GM19455 (cell line): ENCODE data around the gene YPEL4.

Experiments used
- ATAC-seq: cut with Tn5 transposase; IDR thresholded peaks from one replicate; pipeline ENCODE4 v1.9.1; 2021; ENCODE audit not compliant: unreplicated experiment

The YPEL4 gene

DNA sequence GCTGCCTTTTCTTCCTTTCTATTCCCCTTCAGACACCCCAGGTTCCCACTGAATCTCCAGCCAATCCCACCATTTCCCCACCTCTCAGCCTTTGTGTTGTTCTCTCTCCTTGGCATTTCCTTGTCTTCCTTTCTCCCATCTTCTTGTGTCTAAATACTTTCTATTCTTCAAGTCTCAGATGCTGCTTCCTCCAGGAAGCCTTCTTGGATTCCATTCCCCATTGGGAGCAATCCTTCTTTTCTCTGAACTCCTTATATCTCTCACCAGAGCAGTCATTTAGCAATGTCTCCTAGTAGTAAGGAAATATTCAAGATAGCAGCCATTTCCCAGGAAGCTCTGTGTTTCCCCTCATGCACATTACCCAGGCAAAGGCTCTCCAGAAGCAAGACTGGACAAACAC, 15.4 kb downstream of the YPEL4 start:
- ATAC-seq = no peak

DNA sequence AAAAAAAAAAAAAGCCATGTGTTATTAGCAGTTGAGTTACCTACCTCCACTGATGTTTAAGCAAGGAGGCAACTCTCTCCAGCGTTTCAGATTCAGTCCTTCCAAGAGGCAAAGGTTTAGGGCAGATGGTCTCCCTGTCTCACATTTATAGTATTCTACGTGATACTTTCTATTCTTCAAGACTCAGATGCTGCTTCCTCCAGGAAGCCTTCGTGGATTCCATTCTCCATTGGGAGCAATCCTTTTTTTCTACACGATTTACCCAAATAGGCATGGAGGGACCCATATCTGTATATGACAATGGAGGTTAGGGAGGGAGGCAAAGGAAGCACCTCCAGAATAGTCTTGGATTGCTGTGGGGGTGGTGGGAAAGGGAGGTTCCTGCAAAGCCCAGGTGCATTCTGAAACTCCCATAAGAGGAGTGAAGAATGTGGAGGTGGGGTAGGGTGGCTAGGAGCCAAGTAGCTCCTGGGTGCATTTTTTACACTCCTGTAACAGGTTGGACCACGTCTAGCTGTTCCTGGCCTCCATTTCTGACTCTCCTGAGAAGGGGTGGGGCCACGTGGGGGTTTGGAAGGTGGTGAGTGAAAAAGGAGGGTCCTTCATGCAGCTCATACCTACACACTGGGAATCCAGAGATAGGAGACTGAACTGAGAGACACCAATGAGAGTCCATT, 16.2 kb downstream of the YPEL4 start:
- no peak for ATAC-seq

DNA sequence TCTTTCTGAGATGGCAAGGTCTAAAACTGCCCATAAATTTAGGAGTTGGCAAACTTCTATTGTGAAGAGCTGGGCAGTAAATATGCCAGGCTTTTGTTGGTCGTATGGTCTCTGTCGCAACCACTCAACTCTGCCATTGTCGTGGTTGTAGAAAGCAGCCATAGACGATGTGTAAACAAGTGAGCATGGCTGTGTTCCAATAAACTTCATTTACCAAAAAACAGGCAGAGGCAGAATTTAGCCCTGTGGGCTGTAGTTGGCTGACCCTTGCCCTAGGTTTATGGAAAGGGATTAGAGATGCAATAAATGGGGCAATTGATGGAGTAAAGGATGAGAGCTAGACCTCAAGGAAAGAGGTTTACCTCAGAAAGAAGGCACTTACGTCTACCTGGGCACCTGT, 17.6 kb downstream of the YPEL4 start:
- ATAC-seq = no peak

DNA sequence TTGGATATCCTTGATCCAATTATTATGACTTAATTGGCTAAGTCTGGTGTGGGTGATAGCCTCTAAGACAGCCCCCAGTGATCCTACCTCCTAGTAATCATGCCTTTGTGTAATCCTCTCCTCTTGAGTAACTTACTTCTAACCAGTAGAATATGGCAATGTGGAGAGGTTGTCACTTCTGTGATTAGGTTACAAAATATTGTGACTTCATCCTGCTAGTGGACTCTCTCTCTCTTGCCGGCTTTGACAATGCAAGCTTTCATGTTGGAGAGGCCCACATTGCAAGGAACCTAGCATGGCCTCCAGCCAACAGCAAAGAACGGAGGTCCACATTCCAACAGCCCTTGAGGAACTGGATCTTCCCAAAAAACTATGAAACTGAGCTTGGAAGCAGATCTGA, 19.5 kb downstream of the YPEL4 start:
- ATAC-seq = no peak

DNA sequence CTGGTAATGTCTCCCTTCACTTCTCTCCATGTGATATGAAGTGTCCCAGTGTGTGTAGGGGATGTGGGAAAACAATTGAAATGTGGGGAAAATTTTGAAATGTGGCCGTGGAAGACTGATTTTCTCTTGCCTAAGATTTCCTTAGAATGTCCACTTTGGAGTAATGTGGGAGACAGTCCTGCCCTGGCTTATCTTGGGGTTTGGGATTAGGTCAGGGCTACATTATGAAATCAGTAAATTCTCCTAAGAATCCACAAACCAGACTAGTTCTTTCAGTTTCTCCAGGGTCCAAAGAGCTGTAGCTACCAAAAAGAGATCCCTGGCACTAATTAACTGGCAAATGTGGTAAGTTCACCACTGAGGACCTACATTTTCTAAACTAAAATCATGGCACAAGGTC, 22.8 kb downstream of the YPEL4 start:
- no peak for ATAC-seq

DNA sequence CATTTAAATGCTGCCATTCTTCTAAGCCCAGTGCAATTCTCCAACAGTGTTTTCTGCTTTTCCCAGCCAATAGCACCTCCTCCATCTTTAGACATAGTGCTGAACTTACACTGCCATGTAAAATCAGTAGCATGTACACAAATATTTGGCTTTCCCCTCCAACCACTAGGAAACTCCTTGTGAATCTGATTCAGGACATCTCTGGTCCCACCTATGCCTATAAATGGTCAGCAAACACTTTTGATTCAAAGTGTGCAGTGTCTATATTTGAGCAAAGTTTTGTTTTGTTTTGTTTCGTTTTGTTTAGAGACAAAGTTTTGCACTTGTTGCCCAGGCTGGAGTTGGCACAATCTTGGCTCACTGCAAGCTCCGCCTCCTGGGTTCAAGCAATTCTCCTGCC, 24.8 kb downstream of the YPEL4 start:
- no peak for ATAC-seq

DNA sequence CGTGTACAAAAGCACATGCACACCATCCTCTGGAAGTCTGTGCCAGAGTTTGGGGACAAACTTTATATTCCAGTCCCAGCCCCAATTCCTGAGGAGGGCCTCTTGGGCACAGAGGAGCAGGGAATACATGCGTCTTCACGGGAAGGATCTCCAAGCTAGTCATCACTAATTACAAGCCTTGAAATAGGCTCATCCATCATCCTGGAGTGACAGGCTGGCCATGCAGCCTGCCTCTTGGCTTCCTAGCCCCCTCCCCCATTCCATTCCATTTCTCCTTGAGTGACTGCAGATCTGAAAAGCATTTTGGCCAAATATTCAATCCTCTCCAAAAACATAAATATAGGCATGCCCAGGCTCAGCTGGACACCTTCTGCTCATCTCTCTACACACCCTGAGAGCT, 27.4 kb downstream of the YPEL4 start:
- no peak for ATAC-seq

DNA sequence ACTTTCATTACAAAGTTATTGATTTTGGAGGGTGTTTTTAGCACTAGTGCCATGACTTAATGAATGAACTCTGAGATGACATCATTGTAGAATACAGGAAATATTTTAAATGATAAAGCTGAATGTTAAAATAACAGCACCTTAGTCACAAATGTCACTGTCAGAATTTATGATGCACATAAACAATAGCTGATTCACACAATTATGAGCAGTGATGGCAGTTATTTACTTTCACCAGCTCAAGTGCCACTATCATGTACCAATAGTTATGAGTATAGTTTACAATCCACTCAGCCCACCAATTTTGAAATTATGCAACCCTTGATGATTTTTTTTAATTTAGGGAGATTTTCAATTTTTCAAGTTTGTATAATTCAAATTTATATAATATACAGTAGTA, 29.2 kb downstream of the YPEL4 start:
- ATAC-seq = no peak

DNA sequence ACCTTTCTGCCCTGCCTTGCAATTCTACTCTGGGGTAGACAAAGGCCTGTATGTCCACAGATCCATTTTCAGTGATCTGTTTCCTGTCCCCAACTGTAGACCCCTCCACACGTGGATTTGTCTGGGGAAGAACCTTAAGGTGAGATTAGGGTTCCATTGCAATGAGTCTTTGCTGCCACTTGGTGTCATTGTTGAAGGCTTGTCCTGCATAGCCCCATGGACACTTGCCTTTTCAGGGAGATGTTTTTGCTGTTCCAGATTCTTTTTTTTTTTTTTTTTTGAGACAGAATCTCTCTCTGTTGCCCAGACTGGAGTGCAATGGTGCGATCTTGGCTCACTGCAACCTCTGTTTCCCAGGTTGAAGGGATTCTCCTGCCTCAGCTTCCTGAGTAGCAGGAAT, 30.4 kb downstream of the YPEL4 start:
- no peak for ATAC-seq

DNA sequence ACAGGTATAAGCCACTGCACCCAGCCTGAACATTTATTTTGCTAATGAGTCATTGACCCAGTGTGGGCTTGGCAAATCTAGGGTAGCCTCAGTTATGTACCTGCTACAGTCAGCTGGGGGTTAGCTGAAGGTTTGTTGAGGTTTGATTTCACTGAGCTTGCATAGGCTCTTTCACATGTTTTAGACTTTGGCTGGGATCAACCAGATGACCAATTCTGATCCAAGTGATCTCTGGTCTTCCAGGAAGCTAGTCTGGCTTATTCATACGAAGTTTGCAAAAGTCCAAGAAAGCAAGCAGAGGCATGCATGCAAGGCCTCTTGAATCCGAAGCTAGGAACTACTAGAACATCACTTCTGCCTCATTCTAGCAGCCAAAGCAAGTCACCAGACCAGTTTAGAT, 31.3 kb downstream of the YPEL4 start:
- no peak for ATAC-seq

DNA sequence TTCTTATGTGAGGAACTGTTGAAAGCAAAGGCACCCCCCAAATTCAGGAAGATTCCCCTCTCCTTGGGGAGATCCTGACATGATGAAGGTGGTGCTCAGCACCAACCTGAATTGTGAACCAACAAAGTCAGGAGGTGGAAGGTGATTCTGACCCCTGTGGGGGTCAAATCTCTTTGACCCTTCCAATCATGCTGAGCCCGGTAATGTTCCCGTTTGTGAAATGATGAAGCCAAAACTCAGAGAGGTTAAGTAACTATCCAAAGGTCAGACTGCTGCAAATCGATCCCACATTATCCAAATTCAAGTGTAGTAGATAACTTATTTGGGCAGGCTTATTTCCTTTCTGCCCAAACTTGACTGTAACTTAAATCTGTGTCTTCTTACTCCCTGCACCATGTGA, 33.1 kb downstream of the YPEL4 start:
- no peak for ATAC-seq

DNA sequence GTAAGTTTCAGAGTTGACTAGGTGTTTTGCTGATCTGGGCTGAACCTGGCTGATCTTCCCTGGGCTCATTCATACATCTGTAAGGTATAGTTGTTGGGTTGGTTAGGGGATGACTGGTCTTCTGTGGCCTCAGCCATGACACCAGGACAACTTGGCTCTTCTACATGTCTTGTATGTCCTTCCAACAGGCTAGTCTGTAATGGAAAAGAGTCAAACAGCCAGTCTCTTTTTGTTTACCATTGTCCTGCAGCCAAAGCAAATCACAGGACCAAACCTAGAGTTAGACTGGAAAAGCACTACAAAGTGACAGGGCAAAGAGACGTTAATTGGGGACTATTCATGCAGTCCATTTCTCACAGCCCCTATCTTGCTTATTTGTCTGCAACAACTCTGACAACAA, 34.4 kb downstream of the YPEL4 start:
- ATAC-seq = no peak

DNA sequence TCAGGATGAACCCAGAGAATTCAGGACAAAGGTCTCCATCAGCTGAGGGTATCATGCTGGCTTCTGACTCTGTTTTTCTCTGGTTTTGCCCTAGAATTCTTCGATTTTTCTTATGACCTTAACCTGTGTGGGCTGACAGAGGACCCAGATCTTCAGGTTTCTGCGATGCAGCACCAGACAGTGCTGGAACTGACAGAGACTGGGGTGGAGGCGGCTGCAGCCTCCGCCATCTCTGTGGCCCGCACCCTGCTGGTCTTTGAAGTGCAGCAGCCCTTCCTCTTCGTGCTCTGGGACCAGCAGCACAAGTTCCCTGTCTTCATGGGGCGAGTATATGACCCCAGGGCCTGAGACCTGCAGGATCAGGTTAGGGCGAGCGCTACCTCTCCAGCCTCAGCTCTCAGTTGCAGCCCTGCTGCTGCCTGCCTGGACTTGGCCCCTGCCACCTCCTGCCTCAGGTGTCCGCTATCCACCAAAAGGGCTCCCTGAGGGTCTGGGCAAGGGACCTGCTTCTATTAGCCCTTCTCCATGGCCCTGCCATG, 35.4 kb downstream of the YPEL4 start:
- no peak for ATAC-seq

DNA sequence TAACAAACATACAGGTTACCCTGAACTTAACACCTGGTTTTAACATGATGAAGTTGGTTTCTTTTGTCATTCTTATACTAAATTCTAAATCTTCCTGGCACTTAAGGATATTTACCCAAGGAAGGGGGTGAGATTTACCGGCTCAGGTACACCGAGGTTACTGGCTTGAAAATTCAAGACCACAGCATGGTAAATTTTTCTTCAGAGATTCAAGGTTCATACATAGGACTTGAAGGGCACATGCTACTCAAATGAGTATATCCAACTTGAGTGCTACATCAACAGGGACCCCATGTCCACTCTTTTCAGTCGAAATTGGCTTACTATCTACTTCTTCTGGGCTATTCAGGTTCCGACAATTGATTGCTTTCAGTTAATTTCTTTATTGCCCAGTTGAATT, 39.5 kb downstream of the YPEL4 start:
- ATAC-seq = no peak

DNA sequence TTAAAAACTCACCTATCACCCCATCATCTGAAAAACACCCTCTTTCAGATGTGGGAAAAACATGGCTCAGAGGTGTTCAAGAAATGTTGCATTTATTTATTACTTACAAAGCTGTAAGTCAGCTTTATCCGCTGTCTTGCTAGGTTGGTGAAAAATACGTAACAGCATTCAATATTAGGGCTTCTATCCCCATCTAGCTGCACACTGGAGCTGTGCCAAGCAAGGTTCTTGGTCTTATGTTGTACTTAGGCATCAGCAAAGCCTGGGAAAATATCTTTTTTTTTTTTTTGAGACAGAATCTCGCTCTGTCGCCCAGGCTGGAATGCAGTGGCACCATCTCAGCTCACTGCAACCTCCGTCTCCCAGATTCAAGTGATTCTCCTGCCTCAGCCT, 44.7 kb downstream of the YPEL4 start:
- ATAC-seq = no peak

DNA sequence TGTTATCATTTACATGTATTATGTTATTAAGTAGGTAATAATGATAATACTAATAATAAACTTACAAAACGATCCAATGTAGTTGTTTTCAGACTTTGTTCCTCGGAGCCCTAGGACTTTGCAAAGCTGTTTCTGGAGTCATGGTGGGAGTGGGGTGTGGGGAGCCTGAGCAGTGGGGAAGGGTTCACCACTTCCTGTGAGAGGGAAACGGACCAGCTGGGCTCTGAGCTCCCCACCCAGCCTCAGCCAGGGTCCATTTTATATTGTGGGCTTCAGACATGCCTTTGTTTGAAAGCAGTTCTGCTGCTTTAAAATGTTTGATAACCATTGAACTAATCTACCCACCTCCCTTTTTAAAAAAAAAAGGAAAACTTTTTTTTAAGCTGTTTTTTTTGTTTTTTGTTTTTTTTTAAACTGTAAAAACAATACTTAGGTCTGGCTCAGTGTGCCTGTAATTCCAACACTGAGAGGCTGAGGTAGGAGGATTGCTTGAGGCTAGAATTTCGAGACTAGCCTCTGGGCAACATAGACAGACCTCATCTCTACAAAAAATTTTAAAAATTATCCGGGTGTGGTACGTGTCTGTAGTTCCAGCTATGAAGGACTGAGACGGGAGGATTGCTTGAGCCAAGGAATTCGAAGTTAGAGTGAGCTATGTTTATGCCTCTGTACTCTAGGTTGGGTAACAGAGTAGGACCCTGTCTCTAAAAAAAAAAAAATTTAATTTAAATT, 45.2 kb downstream of the YPEL4 start:
- no peak for ATAC-seq

DNA sequence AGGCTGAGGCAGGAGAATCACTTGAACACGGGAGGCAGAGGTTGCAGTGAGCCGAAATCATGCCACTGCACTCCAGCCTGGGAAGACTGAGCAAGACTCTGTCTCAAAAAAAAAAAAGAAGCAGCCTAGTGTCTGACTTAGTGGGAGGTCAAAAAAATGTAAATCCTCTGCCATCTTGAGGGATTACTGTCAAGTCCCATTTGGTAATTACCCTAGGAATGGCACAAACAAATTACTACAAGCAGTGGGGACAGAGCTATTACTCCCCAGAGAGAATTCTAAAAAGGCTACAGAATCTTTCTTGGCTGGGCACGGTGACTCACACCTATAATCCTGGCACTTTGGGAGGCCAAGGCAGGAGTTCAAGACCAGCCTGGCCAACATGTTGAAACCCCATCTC, 48.4 kb downstream of the YPEL4 start:
- no peak for ATAC-seq

DNA sequence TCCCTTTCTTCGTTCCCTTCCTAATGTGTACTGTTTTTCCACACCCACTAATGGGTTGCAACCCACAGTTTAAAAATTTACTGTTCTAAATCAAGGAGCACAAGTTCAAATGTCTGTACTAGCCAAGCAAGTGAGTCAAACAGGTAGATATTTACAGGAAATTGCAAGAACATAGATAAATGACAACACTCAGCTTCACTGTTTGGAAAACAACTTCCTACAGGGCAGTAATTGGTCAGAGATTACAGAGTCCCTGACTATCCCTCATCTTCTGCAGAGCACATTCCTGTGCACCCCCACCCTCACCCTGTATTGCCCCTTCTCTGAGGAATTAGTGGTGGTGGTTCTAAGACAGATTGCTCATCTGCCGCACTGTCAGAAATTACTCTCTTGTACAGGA, 50.3 kb downstream of the YPEL4 start:
- ATAC-seq = no peak

DNA sequence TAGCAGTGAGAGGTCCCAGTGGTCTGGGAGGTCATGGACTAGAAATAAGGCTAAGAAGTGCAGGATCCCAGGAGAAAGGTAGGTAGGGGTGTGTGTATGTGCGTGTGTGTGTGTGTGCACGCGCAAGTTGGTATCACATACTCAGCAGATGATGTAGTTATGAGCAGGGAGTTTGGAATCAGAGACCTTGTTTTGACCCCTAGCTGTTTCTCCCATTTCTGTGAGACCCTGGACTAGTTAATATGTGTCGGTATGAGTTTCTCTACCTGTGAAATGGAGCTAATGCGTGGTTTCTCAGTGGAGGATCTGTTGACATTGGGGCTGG, 50.9 kb downstream of the YPEL4 start:
- no peak for ATAC-seq

DNA sequence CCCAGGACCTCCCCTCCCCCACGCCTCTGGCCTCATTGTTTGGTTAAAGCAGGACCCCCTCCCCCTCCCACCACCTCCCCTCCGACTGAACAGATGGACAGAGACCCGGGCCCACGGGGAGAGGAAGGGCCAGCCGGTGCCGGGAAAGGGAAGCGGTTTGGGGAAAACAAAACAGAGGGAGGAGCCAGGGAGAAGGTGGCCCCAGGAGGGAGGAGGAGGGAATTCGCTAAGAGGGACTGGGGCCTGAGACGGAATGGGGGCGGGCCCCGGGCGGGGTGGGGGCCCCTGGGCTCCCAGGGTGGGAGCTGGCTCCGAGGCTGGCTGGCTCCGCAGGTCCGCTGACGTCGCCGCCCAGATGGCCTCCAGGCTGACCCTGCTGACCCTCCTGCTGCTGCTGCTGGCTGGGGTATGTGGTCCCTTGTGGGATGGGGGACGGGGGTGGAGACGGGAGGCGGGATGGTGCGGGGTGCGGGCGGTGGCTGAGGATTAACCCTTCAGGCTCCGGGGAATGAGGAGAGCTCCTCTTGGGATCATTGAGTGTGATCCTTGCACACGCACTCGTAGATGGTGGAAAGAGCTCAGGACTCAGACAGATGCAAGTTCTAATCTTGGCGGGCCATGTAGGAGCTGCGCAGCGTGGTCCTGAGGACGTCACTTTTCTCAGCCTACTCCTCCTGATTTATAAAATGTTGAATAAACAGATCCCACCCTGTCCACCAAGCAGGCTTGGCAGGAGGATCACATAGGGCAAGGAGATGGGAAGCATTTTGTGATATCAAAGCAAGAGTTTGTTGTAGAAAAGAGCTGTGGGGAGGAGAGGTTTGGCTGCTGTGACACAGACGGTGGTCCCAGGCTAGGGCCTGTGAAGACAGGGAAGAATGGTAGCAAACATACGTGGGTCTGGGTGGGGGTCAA, 51.5 kb downstream of the YPEL4 start:
- ATAC-seq = no peak

DNA sequence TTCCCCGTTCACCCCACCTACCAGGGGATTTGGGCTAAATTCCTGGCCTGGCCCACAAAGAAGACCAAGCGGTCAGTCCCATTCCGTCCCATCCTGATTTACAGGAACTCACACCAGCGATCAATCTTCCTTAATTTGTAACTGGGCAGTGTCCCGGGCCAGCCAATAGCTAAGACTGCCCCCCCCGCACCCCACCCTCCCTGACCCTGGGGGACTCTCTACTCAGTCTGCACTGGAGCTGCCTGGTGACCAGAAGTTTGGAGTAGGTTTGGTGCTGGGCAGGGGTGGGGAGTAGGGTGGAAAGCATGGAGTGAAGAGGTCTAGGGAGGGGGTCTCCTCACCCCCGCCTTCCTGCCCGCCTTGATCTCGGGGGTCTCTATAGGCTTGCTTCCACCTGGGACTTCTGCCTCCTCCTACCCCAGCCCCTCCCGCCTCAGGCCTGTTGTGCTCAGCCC, 52.2 kb downstream of the YPEL4 start, which contains the start of gene SERPING1:
Gene SERPING1 (plus strand): TSS at position 225 of the 455 bp plus-strand sequence. CDS start 586 bp downstream, outside the sequence.
- no peak for ATAC-seq
